ENCODE measurements around the gene ZDHHC12. TPM values are rescaled to one million over a fixed set of nuclear protein-coding genes. Genes with fewer than 3 reads are reported as not detected.

Gene ZDHHC12
- total and polyA plus RNA-seq, 2 of the 8 experiments (the other 6 are each of a cell fraction or from before 2014, with no cell fraction given) = 35.0 to 93.8 TPM

- TF ChIP-seq E2F6 (IDR thresholded peaks at IDR 0.05) (0 out of 2 replicates have a peak, but pooled peaks have one; percentile 17), RBBP5 (IDR thresholded peaks at IDR 0.05; ENCODE audit: borderline replicate concordance, low read depth, low read length) (0 out of 2 replicates have a peak, but pooled peaks have one; percentile 9)
These were observed 20.8 kb downstream of the ZDHHC12 start (continued) for GRCh38 chr9:128702949-128703615.

Measured in H1 (cell line).